GM12878 (cell line): Measurements from ENCODE around the gene TMEM144. TPM values are rescaled to one million over a fixed set of nuclear protein-coding genes. Genes with fewer than 3 reads are reported as not detected.

Experiments used
- ATAC-seq: fragments of 200-7000 bp; cut with Tn5 transposase; 3 replicates; pipeline ENCODE4 v1.9.1; 2020; ENCODE audit warnings: mild to moderate bottlenecking, moderate library complexity
- BruUV-seq: library from RNA; stranded (reverse); fragments of 400-500 nt; replicated peaks from 2 replicates; lab custom pipeline; 2021; lab: Mats Ljungman, UMichigan
- CTCF ChIA-PET: fragments of 300-600 bp; sonication (Branson Sonifier 250); formaldehyde crosslinking; extraction: SDS; loops from one replicate; lab custom pipeline; 2021; ENCODE audit warnings: inconsistent platforms; lab: Yijun Ruan, JAX
- POLR2A ChIA-PET: fragments of 350-600 bp; formaldehyde crosslinking; extraction: SDS; loops from one replicate; lab custom pipeline; 2021; ENCODE audit warnings: inconsistent platforms; lab: Charles Lee
- RAD21 ChIA-PET: fragments of 300-600 bp; sonication (Branson Sonifier 250); formaldehyde crosslinking; loops from one replicate; lab custom pipeline; 2023; ENCODE audit warnings: antibody characterized with exemption; ENCODE audit not compliant: unreplicated experiment; lab: Charles Lee
- SMC1A ChIA-PET: fragments of 300-600 bp; sonication (Branson Sonifier 250); formaldehyde crosslinking; loops from one replicate; lab custom pipeline; 2023; ENCODE audit not compliant: unreplicated experiment, uncharacterized antibody; lab: Charles Lee
- DNase-seq: peaks from one replicate; pipeline ENCODE4 v3.0.0-alpha.2; 2011; ENCODE audit warnings: low read depth, low spot score
- FAIRE-seq: peaks from 3 replicates; lab custom pipeline; 2011; peaks lifted over from hg19 to GRCh38; lab: Jason Lieb, UNC
- H2AFZ ChIP-seq: 2 replicates; pipeline ENCODE4 v1.6.0; 2011; ENCODE audit warnings: low read depth, low read length, control low read depth; ENCODE audit not compliant: control insufficient read depth
- H3K27ac ChIP-seq: 2 replicates; pipeline ENCODE4 v1.5.1; 2011; ENCODE audit warnings: control low read depth; ENCODE audit not compliant: control insufficient read depth, insufficient read depth
- H3K27me3 ChIP-seq, 2 experiments: replicated peaks in 1 of 2; 2 replicates each; pipeline versions ENCODE4 v1.6.0 to v1.6.1; 2011; ENCODE audit warnings: low read length in 1 of 2; ENCODE audit not compliant: control insufficient read depth in 2 of 2, insufficient read depth in 2 of 2
- H3K36me3 ChIP-seq, 2 experiments: 2 replicates each; pipeline ENCODE4 v1.5.1; 2011; ENCODE audit warnings: low read length in 1 of 2; ENCODE audit not compliant: control insufficient read depth in 2 of 2, insufficient read depth in 2 of 2
- H3K4me1 ChIP-seq: 2 replicates; pipeline ENCODE4 v1.6.1; 2011; ENCODE audit warnings: mild to moderate bottlenecking, low read length, moderate library complexity, mixed read lengths; ENCODE audit not compliant: control insufficient read depth, insufficient read depth
- H3K4me2 ChIP-seq: 2 replicates; pipeline ENCODE4 v1.6.0; 2011; ENCODE audit warnings: control low read depth; ENCODE audit not compliant: control insufficient read depth, insufficient read depth
- H3K4me3 ChIP-seq: fragments of 200-600 bp; sonication (generic); 2 replicates; pipeline ENCODE4 v1.5.1; 2016
- H3K79me2 ChIP-seq: 2 replicates; pipeline ENCODE4 v1.6.0; 2011; ENCODE audit warnings: low read length; ENCODE audit not compliant: control insufficient read depth, insufficient read depth
- H3K9ac ChIP-seq: 2 replicates; pipeline ENCODE4 v1.8.0; 2011; ENCODE audit warnings: low read length, control low read depth, mixed read lengths; ENCODE audit not compliant: control insufficient read depth, insufficient read depth
- H3K9me3 ChIP-seq: replicated peaks from 3 replicates; pipeline ENCODE4 v1.5.1; 2011; ENCODE audit warnings: mild to moderate bottlenecking, low read length; ENCODE audit not compliant: control insufficient read depth, insufficient read depth
- H4K20me1 ChIP-seq: 2 replicates; pipeline ENCODE4 v1.6.0; 2011; ENCODE audit not compliant: control insufficient read depth, insufficient read depth
- ATF7 ChIP-seq: fragments of 450-650 bp; IDR thresholded peaks from 2 replicates; pipeline ENCODE4 v1.6.1; 2016; ENCODE audit warnings: low read depth, mild to moderate bottlenecking
- CHD4 ChIP-seq: fragments of 200-600 bp; sonication (generic); IDR thresholded peaks from 2 replicates; pipeline ENCODE4 v1.6.1; 2016; ENCODE audit warnings: mild to moderate bottlenecking
- CTCF ChIP-seq, 3 experiments: IDR thresholded peaks in 2 of 3; conservative IDR thresholded peaks in 1 of 3; 2 replicates each; pipeline ENCODE4 v1.5.1; 2011; ENCODE audit warnings: low read depth in 3 of 3, low read length in 3 of 3, mild to moderate bottlenecking in 3 of 3, control low read depth in 2 of 3, moderate library complexity in 2 of 3, inconsistent platforms in 1 of 3, mixed read lengths in 1 of 3; ENCODE audit not compliant: control insufficient read depth in 2 of 3, insufficient read depth in 1 of 3; ENCODE audit errors: extremely low read depth in 1 of 3
- ESRRA ChIP-seq: IDR thresholded peaks from 2 replicates; pipeline ENCODE4 v1.6.1; 2012; ENCODE audit warnings: mild to moderate bottlenecking, low read length, improper control_type of control experiment
- LARP7 ChIP-seq: fragments of 450-650 bp; IDR thresholded peaks from 2 replicates; pipeline ENCODE4 v1.6.1; 2017; ENCODE audit warnings: mild to moderate bottlenecking
- NR2C1 ChIP-seq: fragments of 450-650 bp; IDR thresholded peaks from 2 replicates; pipeline ENCODE4 v1.6.1; 2017; ENCODE audit warnings: antibody characterized with exemption, mild to moderate bottlenecking, moderate library complexity
- RAD21 ChIP-seq: IDR thresholded peaks from 2 replicates; pipeline ENCODE4 v1.6.1; 2011; ENCODE audit warnings: mild to moderate bottlenecking, low read depth, low read length, moderate library complexity; ENCODE audit not compliant: insufficient read depth
- SMC3 ChIP-seq: IDR thresholded peaks from 2 replicates; pipeline ENCODE4 v1.6.1; 2011; ENCODE audit warnings: low read length, improper control_type of control experiment, borderline replicate concordance
- TAF1 ChIP-seq: IDR thresholded peaks from 2 replicates; pipeline ENCODE4 v1.6.1; 2011; ENCODE audit warnings: mild to moderate bottlenecking, low read depth, low read length, borderline replicate concordance
- TARDBP ChIP-seq: IDR thresholded peaks from 2 replicates; pipeline ENCODE4 v1.6.1; 2016; ENCODE audit warnings: borderline replicate concordance
- ZNF687 ChIP-seq: fragments of 450-650 bp; IDR thresholded peaks from 2 replicates; pipeline ENCODE4 v1.6.1; 2017; ENCODE audit warnings: mild to moderate bottlenecking, moderate library complexity
- WGBS: methylation state at CpG from one replicate; pipeline ENCODE4 v1.1.6; 2016; ENCODE audit warnings: low lambda C conversion rate; ENCODE audit not compliant: insufficient replicate concordance, insufficient coverage; ENCODE audit errors: missing lambda C conversion rate; 5-methylcytosine and 5-hydroxymethylcytosine counted together
- in situ Hi-C: fragments of 300-500 bp; cut with MboI; formaldehyde crosslinking; loops from 9 replicates; pipeline ENCODE4 v1.14.3; 2018; ENCODE audit warnings: mixed read lengths
- intact Hi-C: fragments of 100-400 bp; cut with micrococcal nuclease; formaldehyde crosslinking; loops from one replicate; pipeline ENCODE4 v1.14.2; 2022; ENCODE audit not compliant: unreplicated experiment
- polyA plus RNA-seq, 11 experiments: library from polyadenylated mRNA; depleted of rRNA in 4 of 11; unstranded in 6 of 11; stranded (reverse) in 5 of 11; fragments of >200 nt; fragmentation: Nextera tagmentation in 4 of 11; fragmentation: Illumina TruSeq in 1 of 11; extraction: Ambion mirVana in 4 of 11; extraction: Trizol in 1 of 11; gene quantifications; 1 replicate in 1 of 11; 2 replicates in 10 of 11; pipeline versions ENCODE4 v1.2.1 to v1.2.3, GENCODE V29; 2011 to 2016; ENCODE audit warnings: inconsistent platforms in 2 of 11, missing spikeins in 2 of 11, low read depth in 1 of 11
- total RNA-seq, 4 experiments: library from RNA; depleted of rRNA in 3 of 4; stranded (reverse); fragments of >200 nt in 3 of 4; fragmentation: Illumina TruSeq in 1 of 4; extraction: Trizol in 1 of 4; gene quantifications; 2 replicates each; pipeline versions ENCODE4 v1.2.1 to v1.2.3, GENCODE V29; 2013 to 2021

The TMEM144 gene
- total and polyA plus RNA-seq, 10 of the 15 experiments (the other 5 are each of a cell fraction or from before 2014, with no cell fraction given), result 0.08 to 1.8 (median 1.4) TPM

GRCh38 chr4:158172261-158173258 lies 37.7 kb upstream of the TMEM144 start, which contains the start of gene GASK1B:
Gene GASK1B, minus strand, starts transcription at chr4:158173025. Its CDS starts 1,650 bp downstream, at chr4:158171375.
- H3K9me3 ChIP-seq, result no peaks in the 10 kb centered on the region
- intact Hi-C loops, result loop anchor here (1.0 kb wide), 1 partner anchor 180 kb away; no protein-coding TSS in a partner anchor
- no peak for TF ChIP-seq ZNF687
- TF ChIP-seq RAD21, result peak; percentile 59
- peak; percentile 35; the same call in 1 of the 2 replicates for TF ChIP-seq SMC3
- no peak for TF ChIP-seq TARDBP
- TF ChIP-seq NR2C1, result no peak
- TF ChIP-seq CHD4, result no peak
- TF ChIP-seq LARP7, result no peak
- TF ChIP-seq TAF1, result no peak
- no peak for TF ChIP-seq ESRRA
- peak; percentile 45 to 48 (median 45); a peak in 5 of 6 replicates for TF ChIP-seq CTCF (IDR thresholded peaks at IDR 0.05 in 2 of 3, conservative IDR thresholded peaks at IDR 0.05 in 1 of 3; ENCODE audit: control insufficient read depth in 2 of 3, extremely low read depth in 1 of 3, insufficient read depth in 1 of 3, low read depth in 3 of 3, low read length in 3 of 3)
- no peak for TF ChIP-seq ATF7
- TF ChIP-seq, all 136 proteins: peak for 3
- FAIRE-seq (peak; percentile 61), DNase-seq (no peak), ATAC-seq (peak; percentile 65)
- Histone ChIP-seq H3K4me3 (no peak within 1 kb of the TSS), H3K4me2 (no peak within 1 kb of the TSS), H3K36me3 (no peaks in the 10 kb centered on the region), H3K9ac (no peak within 1 kb of the TSS), H3K27ac (no peak within 1 kb of the TSS), H4K20me1 (no peaks in the 10 kb centered on the region), H3K4me1 (no peaks in the 10 kb centered on the region), H2AFZ (no peak within 1 kb of the TSS), H3K79me2 (no peaks in the 10 kb centered on the region), H3K27me3 (peaks cover 0 to 4% of the 10 kb centered on the region in 2 experiments; a peak in 2 of 4 replicates)
- no TSS peak for BruUV-seq
- ChIA-PET CTCF (interaction anchor here (0.7 to 1.7 kb wide), 9 partner anchors 9 to 1397 kb away, joined by 3 to 9 read pairs (median 4); no protein-coding TSS in a partner anchor), POLR2A (no interaction called here), SMC1A (interaction anchor here (1.2 to 1.8 kb wide), 2 partner anchors 179 to 182 kb away, joined by 3 to 6 read pairs; no protein-coding TSS in a partner anchor), RAD21 (interaction anchor here (0.8 to 0.9 kb wide), 2 partner anchors 179 to 182 kb away, joined by 3 to 5 read pairs; no protein-coding TSS in a partner anchor)
- in situ Hi-C loops, result loop anchor here (5.0 kb wide), 1 partner anchor 180 kb away; no protein-coding TSS in a partner anchor
- WGBS, result 8% methylated on average over 12 of the region's 12 CpGs
